Mucosa of descending colon (tissue), 3 donors: ENCODE results near the gene ELMO2. TPM values are rescaled to one million over a fixed set of nuclear protein-coding genes. Genes with fewer than 3 reads are reported as not detected.

Experiments
- ATAC-seq: fragments of 200-7000 bp; cut with Tn5 transposase; one replicate; pipeline ENCODE4 v1.9.1; 2020; ENCODE audit warnings: mild to moderate bottlenecking, moderate library complexity
- DNase-seq, 3 donors: peaks; one replicate each; pipeline ENCODE4 v3.0.0-alpha.2; 2020
- H3K36me3 ChIP-seq: fragments of 200-600 bp; one replicate; pipeline ENCODE4 v1.8.0; 2021; ENCODE audit warnings: low read depth, mild to moderate bottlenecking
- H3K4me1 ChIP-seq: fragments of 200-600 bp; one replicate; pipeline ENCODE4 v1.8.0; 2021; ENCODE audit warnings: low read depth, mild to moderate bottlenecking
- H3K4me3 ChIP-seq: fragments of 200-600 bp; one replicate; pipeline ENCODE4 v1.8.0; 2021; ENCODE audit warnings: mild to moderate bottlenecking
- H3K9me3 ChIP-seq: fragments of 200-600 bp; one replicate; pipeline ENCODE4 v1.8.0; 2021; ENCODE audit warnings: mild to moderate bottlenecking
- CTCF ChIP-seq: fragments of 200-600 bp; IDR thresholded peaks from one replicate; pipeline ENCODE4 v1.8.0; 2022; ENCODE audit warnings: antibody characterized with exemption, mild to moderate bottlenecking
- intact Hi-C, 2 donors: fragments of 100-400 bp; cut with DNase I in 1 of 2; cut with micrococcal nuclease in 1 of 2; formaldehyde crosslinking; loops; one replicate each; pipeline versions ENCODE4 v1.11.0 to v1.11.1; 2022; cut with DNase I, micrococcal nuclease
- total RNA-seq, 3 donors: library from RNA; stranded (reverse); fragmentation: NEBNext Ultra II Directional in 2 of 3; extraction: Animal tissue kit (Norgen Biotek cat#: 25700) in 2 of 3; gene quantifications; one replicate each; pipeline versions ENCODE4 v1.2.1 to v1.2.4, GENCODE V29; 2021 to 2023
- donor health status: DM: no; HTN: no; CAD: no; lungs with moderate emphysema.
- donor health status: DM: no; HTN: no; CAD: no.
- donor health status: DM: no; HTN: yes; CAD: no.

The ELMO2 gene
- total RNA-seq, 3 donors from 2014 or later, result 21.2 to 46.6 (median 27.1) TPM

- Histone ChIP-seq H3K4me3 (no peak overlapping the region), H3K4me1 (no peaks in the 10 kb centered on the region), H3K36me3 (no peaks in the 10 kb centered on the region), H3K9me3 (no peaks in the 10 kb centered on the region)
- intact Hi-C loops, result no loop called here
- no peak for TF ChIP-seq CTCF
- DNase-seq, result no peak
- no peak for ATAC-seq
Observed at GRCh38 chr20:46343975-46344357, 62.4 kb downstream of the ELMO2 start.

- DNase-seq (no peak), ATAC-seq (peak; percentile 26)
- Histone ChIP-seq H3K4me1 (no peaks in the 10 kb centered on the region), H3K36me3 (no peaks in the 10 kb centered on the region), H3K9me3 (no peaks in the 10 kb centered on the region), H3K4me3 (no peak overlapping the region)
- intact Hi-C loops, result no loop called here
- TF ChIP-seq CTCF, result no peak
Observed at GRCh38 chr20:46343348-46343974, 63.0 kb downstream of the ELMO2 start.

GRCh38 chr20:46342451-46343347 lies 63.7 kb downstream of the ELMO2 start:
- H3K9me3 ChIP-seq, result no peaks in the 10 kb centered on the region
- H3K36me3 ChIP-seq, result no peaks in the 10 kb centered on the region
- DNase-seq (no peak), ATAC-seq (no peak)
- intact Hi-C loops, result no loop called here
- H3K4me3 ChIP-seq, result no peak overlapping the region
- no peak for TF ChIP-seq CTCF
- no peaks in the 10 kb centered on the region for H3K4me1 ChIP-seq

GRCh38 chr20:46342010-46342378 lies 64.4 kb downstream of the ELMO2 start:
- Histone ChIP-seq H3K36me3 (no peaks in the 10 kb centered on the region), H3K4me1 (no peaks in the 10 kb centered on the region), H3K4me3 (no peak overlapping the region), H3K9me3 (no peaks in the 10 kb centered on the region)
- intact Hi-C loops, result no loop called here
- TF ChIP-seq CTCF, result no peak
- DNase-seq (no peak), ATAC-seq (no peak)

GRCh38 chr20:46341074-46342009 lies 65.1 kb downstream of the ELMO2 start:
- no peaks in the 10 kb centered on the region for H3K4me1 ChIP-seq
- no peak overlapping the region for H3K4me3 ChIP-seq
- intact Hi-C loops, result no loop called here
- no peak for ATAC-seq
- DNase-seq, result no peak
- no peak for TF ChIP-seq CTCF
- H3K36me3 ChIP-seq, result no peaks in the 10 kb centered on the region
- H3K9me3 ChIP-seq, result no peaks in the 10 kb centered on the region
